Stimulated activated naive CD4-positive, alpha-beta T cell (primary cell): ENCODE data around the gene ABCC2.

Experiments used
- DNase-seq, 6 experiments: peaks; one replicate each; lab custom pipeline; 2025; lab: John Stamatoyannopoulos, UW

The ABCC2 gene

DNA sequence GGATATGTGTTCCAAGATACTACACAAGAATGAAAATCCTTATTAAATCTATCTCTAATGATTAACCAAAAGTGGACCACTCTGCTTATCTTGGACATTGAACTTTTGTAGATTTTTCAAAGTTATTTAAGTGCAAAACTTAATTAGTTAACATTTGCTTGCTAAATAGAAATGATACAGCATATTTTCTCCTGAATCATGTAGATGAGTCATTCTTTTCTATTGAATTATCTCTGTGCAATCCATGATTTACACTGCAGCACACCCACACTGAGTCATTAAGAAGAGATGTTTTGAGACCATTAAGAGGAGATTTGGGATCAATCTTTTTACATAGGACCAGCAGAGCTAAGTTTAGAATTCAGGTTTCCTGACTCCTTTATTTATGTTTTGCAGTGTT is 6.6 kb upstream of the ABCC2 start:
- DNase-seq = no peak

DNA sequence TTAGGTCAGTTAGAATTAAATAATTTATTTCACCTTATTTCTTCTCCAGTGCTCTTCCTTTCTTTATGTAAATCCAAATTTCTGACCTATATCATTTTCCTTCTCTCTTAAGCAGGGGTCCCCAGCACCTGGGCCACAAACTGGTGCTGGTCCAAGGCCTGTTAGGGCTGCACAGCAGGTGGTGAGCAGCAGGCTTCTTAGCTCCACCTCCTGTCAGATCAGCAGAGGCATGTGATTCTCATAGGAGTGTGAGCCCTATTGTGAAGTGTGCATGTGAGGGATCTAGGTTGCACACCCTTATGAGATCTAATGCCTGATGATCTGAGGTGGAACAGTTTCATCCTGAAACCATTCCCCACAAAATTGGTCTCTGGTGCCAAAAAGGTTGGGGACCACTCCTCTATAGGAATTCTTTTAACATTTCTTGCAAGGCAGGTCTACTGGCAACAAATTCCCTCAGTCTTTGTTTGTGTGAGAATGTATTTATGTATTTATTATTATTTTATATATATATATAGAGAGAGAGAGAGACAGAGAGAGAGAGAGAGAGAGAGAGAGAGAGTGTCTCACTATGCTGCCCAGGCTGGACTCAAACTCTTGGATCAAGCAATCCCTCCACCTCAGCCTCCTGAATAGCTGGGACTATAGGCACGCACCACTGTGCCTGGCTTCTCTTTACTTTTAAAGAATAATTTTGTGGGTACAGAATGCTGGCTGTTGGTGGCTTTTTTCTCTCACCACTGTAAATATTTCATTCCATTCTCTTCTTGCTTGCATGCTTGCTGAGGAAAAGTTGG is 4.3 kb upstream of the ABCC2 start:
- no peak for DNase-seq

DNA sequence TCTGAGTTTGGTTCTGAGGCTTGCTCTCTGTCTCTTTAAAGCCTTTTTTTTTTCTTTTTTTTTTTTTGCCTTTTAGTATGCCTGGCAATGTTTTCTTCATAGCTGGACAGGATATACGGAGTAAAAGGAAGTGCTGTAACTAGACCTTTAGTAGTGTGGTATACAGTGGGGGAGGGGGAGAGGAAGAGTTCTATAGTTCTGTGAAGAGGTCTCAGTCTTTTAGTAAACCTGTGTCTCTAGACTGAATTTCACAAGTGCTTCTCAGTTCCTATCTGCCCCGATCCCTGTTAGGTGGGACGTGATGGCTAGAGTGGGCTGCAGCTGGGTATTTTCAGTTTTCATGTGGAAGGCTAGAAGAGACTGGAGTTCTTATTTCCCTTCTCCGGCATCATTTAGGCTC is 3.1 kb upstream of the ABCC2 start:
- no peak for DNase-seq

DNA sequence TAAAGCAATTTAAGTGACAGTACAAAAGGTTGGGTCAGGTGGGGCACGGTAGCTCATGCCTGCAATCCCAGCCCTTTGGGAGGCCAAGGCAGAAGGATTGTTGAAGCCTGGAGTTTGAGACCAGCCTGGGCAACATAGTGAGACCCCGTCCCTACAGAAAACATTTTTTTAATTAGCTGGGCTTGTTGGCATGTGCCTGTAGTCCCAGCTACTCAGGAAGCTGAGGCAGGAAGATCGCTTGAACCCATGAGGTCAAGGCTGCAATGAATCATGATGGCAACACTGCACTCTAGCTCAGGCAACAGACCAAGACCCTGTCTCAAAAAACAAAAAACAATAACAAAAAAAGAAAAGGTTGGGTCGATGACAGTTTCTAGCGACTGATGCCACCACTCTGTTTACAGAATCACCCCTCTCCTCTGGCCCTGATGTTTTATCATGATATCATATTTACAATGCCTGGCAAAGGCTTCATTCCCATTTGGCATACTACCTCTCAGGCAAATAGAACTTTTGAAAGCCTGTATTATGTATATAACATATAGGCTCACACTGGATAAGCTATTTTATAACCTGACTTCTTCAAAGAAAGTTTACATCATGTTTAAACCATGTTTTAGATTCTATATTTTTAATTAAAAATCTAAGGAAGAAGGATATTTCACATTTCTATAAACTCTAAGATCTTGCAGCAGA is 558 bp upstream of the ABCC2 start:
- DNase-seq = no peak

DNA sequence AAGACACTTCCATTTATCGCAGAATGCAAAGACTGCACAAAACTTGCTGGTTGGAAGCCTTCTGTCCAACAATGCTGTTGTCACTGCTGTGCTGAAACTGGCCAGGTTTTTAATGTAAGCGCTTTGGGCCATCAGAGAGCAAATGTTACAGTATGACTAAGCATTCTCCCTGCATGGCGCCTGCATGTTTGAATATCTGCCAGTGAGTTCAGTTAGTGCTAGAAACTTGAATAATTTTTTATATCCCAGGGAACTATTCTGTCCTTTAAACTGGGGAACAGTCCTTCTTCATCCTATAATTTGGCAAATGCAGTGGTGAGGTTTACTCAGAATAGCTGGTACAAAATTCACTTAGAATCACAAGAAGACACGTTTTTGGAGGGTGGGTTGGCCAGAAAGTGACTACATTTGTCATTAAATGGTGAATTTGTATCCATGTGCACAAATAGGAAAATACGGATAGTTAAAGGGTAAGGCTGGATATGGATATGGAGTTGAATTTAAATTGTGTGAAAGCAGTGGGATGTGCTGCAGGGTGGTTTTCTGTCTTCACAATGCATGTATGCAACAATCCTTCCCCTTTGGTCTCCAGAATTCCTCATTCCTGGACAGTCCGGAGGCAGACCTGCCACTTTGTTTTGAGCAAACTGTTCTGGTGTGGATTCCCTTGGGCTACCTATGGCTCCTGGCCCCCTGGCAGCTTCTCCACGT is 1.7 kb downstream of the ABCC2 start:
- no peak for DNase-seq

DNA sequence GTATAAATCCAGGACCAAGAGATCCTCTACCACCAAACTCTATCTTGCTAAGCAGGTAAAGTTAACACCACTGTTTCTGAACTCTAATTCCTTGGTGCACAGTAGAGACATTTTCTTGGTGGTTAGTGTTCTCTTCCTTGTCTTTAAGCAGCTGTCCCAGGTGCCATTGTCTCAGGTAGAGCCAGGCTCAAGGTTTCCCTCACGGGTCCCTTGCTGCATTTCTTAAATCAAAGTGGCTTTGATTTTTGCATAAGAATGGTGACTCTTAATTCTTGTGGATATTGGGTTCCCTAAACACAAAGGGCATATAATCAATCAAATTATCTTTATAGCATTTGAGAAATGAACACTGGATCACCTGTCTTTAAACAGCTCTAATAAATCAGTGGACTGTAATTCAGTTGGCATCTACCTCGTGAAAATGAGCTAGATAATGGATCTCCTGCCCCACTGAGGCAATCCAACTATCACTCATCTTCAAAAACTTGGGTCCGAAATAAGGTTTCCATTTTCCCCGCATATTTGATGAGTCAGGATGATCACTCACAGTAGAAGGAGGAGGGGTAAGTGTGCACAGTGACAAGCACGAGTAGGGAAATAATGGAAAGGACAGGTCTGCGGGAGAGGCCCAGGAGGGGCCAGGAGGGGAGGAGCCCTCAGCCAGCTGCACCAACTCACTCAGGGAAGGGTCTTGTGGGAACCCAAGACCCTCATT is 2.4 kb downstream of the ABCC2 start:
- no peak for DNase-seq

DNA sequence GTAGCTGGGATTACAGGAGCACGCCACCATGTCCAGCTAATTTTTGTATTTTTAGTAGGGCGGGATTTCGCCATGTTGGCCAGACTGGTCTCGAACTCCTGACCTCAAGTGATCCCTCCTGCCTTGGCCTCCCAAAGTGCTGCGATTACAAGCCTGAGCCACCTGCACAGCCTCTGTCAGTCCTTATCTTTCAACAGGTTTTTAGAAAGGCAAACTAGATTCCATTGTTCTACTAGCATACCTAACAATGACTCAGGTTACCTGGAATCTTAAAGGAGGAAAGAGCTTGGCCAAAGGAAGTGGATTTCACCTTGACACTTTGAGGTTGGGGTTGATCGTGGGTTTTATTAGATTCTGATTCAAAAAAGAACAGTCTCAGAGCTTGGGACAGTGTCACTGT is 3.2 kb downstream of the ABCC2 start:
- no peak for DNase-seq

DNA sequence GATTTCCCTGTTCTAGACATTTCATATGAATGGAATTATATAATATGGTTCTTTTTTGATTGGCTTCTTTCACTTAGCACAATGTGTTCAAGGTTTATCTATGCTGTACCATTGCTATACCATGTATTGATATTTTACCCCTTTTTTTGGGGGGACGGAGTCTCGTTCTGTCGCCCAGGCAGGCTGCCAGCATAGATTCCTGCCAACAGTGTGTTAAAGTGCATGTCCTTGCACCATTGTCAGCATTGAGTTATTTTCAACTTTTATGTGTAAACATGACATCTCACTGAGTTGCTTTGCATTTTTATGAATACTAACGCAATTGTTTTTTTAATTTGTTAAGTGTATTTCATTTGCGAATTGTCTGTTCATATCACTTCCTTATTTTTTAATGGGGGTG is 4.9 kb downstream of the ABCC2 start:
- DNase-seq = no peak

DNA sequence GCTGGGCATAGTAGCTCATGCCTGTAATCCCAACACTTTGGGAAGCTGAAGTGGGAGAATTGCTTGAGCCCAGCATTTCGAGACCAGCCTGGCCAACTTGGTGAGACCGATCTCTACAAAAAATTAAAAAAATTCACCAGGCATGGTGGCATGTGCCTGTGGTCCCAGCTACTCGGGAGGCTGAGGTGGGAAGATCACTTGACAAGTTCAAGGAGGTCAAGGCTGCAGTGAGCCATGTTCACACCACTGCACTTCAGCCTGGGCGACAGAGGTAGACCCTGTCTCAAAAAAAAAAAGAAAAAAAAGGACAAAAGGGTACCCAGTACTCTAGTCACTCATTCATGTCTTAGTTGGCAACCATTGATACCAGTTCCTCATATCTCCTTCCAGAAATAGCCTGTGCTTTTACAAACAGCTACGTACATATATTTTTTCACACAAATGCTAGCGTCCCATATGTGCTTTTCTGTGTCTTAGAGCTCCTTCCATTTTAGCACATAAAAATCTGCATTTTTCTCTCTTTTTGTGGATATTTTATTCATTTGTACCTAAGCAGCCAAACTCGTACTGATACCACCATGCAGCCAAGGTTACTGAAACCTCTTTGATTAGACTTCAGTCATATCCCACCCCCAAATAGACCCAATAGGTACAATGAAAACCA is 5.5 kb downstream of the ABCC2 start:
- DNase-seq = no peak

DNA sequence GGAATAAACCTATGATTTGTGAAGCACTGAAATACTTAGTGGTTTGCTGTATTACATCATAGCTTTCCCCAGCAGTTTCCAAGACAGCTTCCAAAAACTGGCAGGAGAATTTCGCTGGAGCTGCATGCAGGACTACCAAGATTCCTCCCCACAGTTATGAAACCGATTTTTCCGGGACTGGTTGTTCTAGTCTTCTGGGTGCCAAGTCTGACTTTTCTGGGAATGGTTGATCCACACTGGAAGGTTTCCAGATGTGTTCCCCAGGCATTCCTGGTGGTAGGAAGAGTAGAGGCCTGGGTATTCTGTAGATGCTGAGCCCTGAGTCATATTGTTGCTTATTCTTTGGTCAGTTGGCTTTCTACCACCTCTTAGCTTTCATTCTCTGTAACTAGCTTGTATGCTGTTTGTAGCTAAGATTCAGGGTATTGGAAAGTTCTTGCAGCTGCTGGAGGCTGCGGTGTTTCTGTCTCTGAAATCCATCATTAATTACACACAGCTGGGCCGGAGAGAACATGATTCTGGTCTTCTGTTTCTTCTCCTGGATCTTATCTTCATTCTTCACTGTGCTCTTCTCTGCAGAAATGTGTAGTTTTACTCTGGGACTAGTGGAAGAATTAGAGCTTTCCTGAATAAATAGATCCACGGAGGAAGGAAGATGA is 6.3 kb downstream of the ABCC2 start:
- no peak for DNase-seq

DNA sequence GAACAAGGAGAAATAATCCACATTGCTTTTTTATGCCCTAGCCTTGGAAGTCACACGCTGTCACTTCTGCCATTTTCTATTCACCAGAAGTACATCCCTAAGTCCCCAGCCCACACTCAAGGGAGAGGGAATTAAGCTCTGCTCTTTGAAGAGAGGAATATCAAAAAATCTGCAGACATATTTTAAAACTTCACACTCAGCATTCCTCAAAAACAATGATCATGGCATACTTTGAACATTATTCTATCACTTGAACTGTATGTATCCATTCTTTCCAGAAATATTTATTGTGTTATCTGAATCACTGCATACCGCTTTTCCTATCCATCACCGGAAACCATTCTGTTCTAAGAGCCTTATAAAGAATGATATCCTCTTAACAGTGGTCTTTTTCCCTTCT is 9.4 kb downstream of the ABCC2 start:
- no peak for DNase-seq

DNA sequence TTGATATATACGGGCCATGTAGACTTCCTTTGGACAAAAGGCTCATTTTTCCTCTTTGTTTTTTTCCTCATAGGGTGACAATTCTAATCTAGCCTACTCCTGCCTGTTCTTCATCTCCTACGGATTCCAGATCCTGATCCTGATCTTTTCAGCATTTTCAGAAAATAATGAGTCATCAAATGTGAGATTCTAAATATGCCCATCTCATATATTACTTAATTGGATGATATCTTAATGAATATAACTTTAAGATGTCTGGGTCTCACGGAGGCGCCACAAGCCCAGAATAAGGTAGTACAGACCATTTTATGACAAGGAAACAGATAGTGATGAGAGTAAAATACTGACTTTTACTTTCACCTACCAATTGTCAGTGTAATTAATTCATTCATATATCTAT is 11.4 kb downstream of the ABCC2 start:
- no peak for DNase-seq

DNA sequence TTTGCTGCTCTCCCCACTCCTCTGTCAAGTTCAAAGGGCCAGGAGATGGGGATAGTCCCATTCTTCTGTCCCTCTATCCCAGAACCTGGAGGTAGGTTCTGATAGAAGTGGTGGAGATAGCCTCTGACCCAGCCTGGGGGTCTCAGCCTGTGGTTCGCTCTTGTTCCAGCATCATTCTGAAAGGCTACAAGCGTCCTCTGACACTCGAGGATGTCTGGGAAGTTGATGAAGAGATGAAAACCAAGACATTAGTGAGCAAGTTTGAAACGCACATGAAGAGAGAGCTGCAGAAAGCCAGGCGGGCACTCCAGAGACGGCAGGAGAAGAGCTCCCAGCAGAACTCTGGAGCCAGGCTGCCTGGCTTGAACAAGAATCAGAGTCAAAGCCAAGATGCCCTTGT is 14.5 kb downstream of the ABCC2 start:
- no peak for DNase-seq

DNA sequence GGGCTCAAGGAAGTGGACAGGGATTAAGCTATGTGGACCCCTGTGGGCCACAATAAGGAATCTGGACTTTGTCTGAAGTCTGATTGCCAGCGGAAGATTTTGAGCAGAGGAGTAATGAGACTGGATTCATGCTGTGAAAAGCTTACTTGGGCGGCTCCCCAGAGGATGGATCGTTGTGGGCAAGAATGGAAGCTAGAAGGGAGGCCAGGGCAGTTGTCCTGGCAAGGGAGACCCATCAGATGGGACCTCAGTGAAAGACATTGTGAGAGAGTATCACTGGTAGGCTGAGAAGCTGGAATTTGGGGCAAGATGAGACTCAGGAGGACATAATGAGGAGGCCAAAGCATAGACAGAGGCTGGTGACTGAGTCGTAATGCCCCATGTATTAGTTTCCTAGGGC is 15.6 kb downstream of the ABCC2 start:
- no peak for DNase-seq

DNA sequence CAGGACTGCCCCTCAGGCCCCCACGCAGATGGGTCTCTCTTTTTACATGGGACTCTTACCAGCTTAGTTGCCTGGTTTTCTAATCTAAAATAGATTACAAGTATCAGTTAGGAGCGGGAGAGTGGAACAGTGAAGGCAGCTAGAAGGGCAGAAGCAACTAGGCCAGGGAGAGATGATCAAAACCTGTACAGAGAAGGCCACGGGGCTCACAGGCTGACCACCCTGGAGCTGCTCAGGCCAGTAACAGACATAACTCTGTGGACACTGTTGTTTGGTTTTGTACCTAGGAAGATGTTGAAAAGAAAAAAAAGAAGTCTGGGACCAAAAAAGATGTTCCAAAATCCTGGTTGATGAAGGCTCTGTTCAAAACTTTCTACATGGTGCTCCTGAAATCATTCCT is 16.5 kb downstream of the ABCC2 start:
- no peak for DNase-seq

DNA sequence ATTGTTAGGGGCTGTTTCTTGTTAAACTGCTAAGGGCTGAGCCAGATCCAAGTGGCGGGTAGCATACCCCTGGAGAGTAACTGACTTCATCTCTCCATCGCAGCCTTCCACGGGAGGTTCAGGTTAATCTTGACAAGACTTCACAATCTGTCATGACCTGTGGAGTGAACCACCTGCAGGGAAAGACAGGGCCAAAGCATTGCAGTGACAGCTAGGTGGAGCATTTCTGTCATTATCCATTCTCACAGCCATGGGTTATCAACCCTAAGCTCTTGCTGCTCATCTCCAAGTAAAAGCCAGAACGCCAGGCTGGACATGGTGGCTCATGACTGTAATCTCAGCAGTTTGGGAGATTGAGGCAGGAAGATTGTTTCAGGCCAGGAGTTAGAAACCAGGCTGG is 17.2 kb downstream of the ABCC2 start:
- DNase-seq = no peak

DNA sequence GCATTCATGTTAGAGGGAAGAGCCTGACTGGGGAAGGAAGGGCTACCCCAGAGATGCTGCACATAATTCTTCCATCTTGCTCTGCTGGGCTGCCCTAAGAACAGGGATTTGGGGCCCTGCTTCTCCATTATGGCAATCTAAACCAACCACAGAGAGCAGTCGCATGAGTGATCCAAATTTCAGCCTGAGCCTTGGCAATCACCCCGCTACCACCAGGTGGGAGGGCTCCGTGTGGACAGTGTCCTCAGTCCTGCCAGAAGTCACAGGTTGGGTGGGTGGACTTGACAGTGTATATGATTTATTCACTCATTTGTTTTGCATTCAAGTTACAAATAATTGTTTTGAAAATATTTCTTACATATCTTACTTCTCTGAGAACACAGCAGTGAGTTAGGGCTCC is 22.0 kb downstream of the ABCC2 start:
- no peak for DNase-seq

DNA sequence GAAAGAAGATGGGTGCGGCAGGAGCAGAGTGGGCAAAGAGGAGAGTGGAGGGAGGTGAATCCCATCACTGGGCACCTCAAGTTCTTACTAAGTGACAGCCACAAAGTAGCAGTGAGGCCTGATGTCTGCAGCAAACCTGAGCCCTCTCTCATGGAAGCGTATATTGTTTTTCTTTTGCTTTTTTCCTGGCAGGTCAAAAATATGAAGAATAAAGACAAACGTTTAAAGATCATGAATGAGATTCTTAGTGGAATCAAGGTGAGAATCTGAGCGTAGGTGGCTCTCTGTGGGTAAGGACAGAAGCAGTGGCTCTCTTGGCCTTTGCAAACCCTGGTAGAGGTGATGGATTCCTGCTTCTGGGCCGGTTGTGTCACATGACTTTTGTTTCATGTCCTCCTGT is 22.8 kb downstream of the ABCC2 start:
- DNase-seq = no peak

DNA sequence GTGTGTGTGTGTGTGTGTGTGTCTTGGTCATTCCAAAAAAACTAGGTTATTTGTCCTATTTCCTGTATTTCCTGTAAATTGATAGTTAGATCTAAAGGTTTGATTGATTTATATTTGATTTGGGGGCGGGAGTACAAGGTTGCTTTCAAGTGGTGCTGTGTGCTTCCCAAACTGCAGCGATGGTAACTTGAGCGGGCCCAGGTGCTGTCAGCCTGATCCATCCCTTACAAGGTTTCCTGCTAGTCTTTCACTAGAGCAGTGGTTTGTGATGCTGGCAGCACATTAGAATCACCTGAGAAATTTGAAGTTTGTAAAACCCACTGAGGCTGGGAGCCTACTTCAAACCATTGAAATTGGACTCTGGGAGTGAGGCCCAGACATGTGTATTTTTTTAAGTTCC is 23.7 kb downstream of the ABCC2 start:
- no peak for DNase-seq

DNA sequence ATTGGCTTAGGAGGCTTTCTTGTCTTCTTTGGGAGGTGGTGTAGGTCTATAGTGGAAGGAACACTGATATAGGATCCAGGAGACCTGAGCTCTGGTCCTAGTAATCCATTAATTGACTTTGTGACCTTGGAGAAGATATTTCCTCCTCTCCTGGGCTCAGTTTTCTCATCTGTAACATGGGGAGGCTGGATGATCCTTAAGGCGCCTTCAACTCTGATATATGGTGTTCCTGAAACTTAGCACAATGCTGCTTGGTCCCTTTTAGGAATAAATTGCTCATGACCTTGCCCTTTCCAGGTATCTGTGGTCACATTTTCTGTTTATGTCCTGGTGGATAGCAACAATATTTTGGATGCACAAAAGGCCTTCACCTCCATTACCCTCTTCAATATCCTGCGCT is 25.3 kb downstream of the ABCC2 start:
- DNase-seq = no peak

DNA sequence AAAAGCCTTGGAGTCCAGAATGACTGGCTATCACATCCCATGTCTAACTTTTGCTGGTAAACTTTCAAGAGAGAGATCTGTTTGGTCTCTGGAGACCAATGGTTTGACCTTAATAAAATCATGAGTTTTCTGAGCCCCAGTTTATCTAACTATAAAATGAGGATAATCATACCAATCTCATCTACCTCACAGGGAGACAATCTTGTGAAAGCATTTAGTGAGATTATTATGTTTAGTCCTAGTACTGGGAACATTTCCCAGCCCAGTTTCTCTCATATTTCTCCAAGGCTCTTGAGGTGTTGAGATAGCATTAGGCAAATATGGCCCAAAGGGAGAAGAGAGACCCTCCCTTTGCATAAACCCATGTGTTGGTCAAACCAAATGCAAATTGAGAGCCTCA is 25.8 kb downstream of the ABCC2 start:
- no peak for DNase-seq

DNA sequence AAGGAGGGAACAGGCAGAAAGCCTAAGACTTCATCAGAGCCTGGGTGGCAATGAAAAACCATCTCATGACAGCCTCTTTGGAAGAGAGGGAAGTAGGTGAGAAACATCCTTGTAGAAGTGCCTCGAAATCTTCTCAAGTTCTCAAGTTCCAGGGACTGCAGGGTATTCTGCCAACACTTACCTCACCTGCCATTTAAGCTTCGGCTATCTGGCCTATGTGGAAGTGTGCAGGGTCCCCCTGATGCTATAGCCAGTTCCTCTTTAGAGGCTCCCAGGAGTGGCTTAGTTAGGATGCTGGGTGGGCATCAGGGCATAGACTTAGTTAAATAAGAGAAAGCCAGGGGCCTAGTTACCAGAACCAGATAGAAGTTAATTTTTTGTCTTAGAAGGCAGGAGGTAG is 27.0 kb downstream of the ABCC2 start:
- DNase-seq = no peak
